ENCODE results near the gene ADAMTS6. TPM values are rescaled to one million over a fixed set of nuclear protein-coding genes. Genes with fewer than 3 reads are reported as not detected.

Gene ADAMTS6
- polyA plus RNA-seq, 2 of the 4 experiments (the other 2 are of a cell fraction): 0.22 to 0.66 TPM

DNA sequence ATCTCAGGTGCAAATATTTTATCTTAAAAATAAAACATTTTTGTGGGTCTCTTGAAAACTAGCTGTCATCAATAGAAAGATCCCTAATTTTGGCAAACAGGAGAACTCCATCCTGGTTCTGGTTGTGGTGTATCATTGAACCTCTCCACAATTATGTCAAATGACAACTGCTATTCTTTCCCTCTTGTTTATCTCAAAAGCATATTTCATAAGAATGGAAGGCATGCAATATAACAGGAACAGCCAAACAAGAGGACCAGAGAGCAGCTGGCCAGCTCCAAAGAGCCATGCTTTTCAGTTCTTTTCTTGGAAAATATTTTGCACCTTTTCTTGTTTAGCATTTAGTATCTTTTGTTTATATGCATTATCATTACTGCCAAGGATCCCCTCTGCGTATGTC, 125.4 kb downstream of the ADAMTS6 start:
- Histone ChIP-seq H3K9me3 (no peaks in the 10 kb centered on the region), H3K27ac (no peak overlapping the region), H3K4me1 (no peaks in the 10 kb centered on the region), H3K4me2 (no peak overlapping the region), H3K4me3 (no peak overlapping the region)
- DNase-seq (ENCODE audit: low read depth in 1 of 2, low spot score in 1 of 2) (no peak), FAIRE-seq (no peak), ATAC-seq (no peak)
- 88% methylated on average over 1 of the region's 1 CpG for WGBS (ENCODE audit: missing lambda C conversion rate)
- TF ChIP-seq CEBPB (IDR thresholded peaks at IDR 0.05) (no peak), EHMT2 (IDR thresholded peaks at IDR 0.05; ENCODE audit: low read depth) (no peak), HOXB13 (CRISPR knock-in tag; IDR thresholded peaks at IDR 0.05; ENCODE audit: low read depth) (no peak), ZSCAN20 (CRISPR knock-in tag; IDR thresholded peaks at IDR 0.05) (no peak), TP53 (CRISPR knock-in tag; IDR thresholded peaks at IDR 0.05) (no peak), SREBF2 (IDR thresholded peaks at IDR 0.05) (no peak), FOXS1 (CRISPR knock-in tag; IDR thresholded peaks at IDR 0.05) (no peak), CHD2 (IDR thresholded peaks at IDR 0.05; ENCODE audit: low read length, partially characterized antibody) (no peak), KDM1A (IDR thresholded peaks at IDR 0.05; ENCODE audit: low read depth) (no peak), EP300 (IDR thresholded peaks at IDR 0.05) (no peak), FOSB (CRISPR knock-in tag; IDR thresholded peaks at IDR 0.05) (no peak)
- TF ChIP-seq, protein P1, sequence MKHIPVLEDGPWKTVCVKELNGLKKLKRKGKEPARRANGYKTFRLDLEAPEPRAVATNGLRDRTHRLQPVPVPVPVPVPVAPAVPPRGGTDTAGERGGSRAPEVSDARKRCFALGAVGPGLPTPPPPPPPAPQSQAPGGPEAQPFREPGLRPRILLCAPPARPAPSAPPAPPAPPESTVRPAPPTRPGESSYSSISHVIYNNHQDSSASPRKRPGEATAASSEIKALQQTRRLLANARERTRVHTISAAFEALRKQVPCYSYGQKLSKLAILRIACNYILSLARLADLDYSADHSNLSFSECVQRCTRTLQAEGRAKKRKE (CRISPR knock-in tag; IDR thresholded peaks at IDR 0.05; ENCODE audit: low read depth): no peak
- TF ChIP-seq, protein P2, sequence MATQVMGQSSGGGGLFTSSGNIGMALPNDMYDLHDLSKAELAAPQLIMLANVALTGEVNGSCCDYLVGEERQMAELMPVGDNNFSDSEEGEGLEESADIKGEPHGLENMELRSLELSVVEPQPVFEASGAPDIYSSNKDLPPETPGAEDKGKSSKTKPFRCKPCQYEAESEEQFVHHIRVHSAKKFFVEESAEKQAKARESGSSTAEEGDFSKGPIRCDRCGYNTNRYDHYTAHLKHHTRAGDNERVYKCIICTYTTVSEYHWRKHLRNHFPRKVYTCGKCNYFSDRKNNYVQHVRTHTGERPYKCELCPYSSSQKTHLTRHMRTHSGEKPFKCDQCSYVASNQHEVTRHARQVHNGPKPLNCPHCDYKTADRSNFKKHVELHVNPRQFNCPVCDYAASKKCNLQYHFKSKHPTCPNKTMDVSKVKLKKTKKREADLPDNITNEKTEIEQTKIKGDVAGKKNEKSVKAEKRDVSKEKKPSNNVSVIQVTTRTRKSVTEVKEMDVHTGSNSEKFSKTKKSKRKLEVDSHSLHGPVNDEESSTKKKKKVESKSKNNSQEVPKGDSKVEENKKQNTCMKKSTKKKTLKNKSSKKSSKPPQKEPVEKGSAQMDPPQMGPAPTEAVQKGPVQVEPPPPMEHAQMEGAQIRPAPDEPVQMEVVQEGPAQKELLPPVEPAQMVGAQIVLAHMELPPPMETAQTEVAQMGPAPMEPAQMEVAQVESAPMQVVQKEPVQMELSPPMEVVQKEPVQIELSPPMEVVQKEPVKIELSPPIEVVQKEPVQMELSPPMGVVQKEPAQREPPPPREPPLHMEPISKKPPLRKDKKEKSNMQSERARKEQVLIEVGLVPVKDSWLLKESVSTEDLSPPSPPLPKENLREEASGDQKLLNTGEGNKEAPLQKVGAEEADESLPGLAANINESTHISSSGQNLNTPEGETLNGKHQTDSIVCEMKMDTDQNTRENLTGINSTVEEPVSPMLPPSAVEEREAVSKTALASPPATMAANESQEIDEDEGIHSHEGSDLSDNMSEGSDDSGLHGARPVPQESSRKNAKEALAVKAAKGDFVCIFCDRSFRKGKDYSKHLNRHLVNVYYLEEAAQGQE (IDR thresholded peaks at IDR 0.05): no peak
- ChIA-PET CTCF (interaction anchor here (1.0 kb wide), 1 partner anchor 11 kb away, joined by 3 read pairs; no protein-coding TSS in a partner anchor), POLR2A (no interaction called here)

DNA sequence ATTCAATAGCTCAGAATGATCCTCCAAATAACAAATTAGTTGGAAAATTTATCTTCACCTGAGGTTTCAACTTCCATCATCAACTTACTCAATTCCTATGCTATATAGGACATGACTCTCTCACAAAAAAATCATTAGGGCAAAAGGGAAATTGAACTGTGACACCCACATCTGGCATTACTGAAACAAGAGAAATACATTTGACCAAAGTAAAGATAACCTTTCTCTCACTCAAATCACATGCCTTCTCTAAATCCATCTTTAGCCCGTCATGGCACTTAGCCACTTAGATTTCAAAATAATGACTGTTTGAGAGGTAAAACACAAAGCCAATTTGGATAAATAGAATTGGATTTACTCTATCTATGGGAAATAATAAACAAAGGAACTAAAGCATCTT, 126.4 kb downstream of the ADAMTS6 start:
- H3K4me2 ChIP-seq: no peak overlapping the region
- DNase-seq (ENCODE audit: low read depth in 1 of 2, low spot score in 1 of 2): no peak
- no peak for ATAC-seq
- H3K9me3 ChIP-seq: no peaks in the 10 kb centered on the region
- no peak overlapping the region for H3K4me3 ChIP-seq
- H3K27ac ChIP-seq: no peak overlapping the region
- WGBS (ENCODE audit: missing lambda C conversion rate): 77% methylated on average over 1 of the region's 1 CpG
- no peak for FAIRE-seq
- no peaks in the 10 kb centered on the region for H3K4me1 ChIP-seq
- TF ChIP-seq, protein P2 (IDR thresholded peaks at IDR 0.05): no peak
- TF ChIP-seq MYC (IDR thresholded peaks at IDR 0.05; ENCODE audit: borderline replicate concordance, low read length): no peak
- TF ChIP-seq, protein P3, sequence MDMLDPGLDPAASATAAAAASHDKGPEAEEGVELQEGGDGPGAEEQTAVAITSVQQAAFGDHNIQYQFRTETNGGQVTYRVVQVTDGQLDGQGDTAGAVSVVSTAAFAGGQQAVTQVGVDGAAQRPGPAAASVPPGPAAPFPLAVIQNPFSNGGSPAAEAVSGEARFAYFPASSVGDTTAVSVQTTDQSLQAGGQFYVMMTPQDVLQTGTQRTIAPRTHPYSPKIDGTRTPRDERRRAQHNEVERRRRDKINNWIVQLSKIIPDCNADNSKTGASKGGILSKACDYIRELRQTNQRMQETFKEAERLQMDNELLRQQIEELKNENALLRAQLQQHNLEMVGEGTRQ (IDR thresholded peaks at IDR 0.05): no peak
- CTCF ChIA-PET: no interaction called here
- POLR2A ChIA-PET: no interaction called here
